ENCODE results near the gene NF2. TPM values are rescaled to one million over a fixed set of nuclear protein-coding genes. Genes with fewer than 3 reads are reported as not detected.

The NF2 gene
- total RNA-seq, 1 experiment from 2014 or later, result 56.9 TPM

- TF ChIP-seq ZNF532 (CRISPR knock-in tag; IDR thresholded peaks at IDR 0.05; ENCODE audit: borderline replicate concordance) (no peak), ATF1 (CRISPR knock-in tag; IDR thresholded peaks at IDR 0.05) (no peak), PRRX2 (CRISPR knock-in tag; IDR thresholded peaks at IDR 0.05) (no peak)
Measured at GRCh38 chr22:29658176-29658575, 54.7 kb downstream of the NF2 start (continued).

GRCh38 chr22:29660021-29660420 is 56.6 kb downstream of the NF2 start:
- Mint-ChIP-seq H3K4me3 (no peak overlapping the region), H3K27me3 (ENCODE audit: low read depth) (no peaks in the 10 kb centered on the region), H3K4me1 (no peaks in the 10 kb centered on the region), H3K27ac (no peak overlapping the region), H3K36me3 (peaks cover 9% of the 10 kb centered on the region), H3K9me3 (no peaks in the 10 kb centered on the region)
- POLR2A ChIA-PET, result no interaction called here
- no peak for TF ChIP-seq MAX (CRISPR knock-in tag; IDR thresholded peaks at IDR 0.05)
- no peak for TF ChIP-seq FOXJ3 (CRISPR knock-in tag; IDR thresholded peaks at IDR 0.05; ENCODE audit: borderline replicate concordance)
- TF ChIP-seq GRHL2 (CRISPR knock-in tag; IDR thresholded peaks at IDR 0.05; ENCODE audit: insufficient replicate concordance, severe bottlenecking), result no peak
- TF ChIP-seq, protein P1, sequence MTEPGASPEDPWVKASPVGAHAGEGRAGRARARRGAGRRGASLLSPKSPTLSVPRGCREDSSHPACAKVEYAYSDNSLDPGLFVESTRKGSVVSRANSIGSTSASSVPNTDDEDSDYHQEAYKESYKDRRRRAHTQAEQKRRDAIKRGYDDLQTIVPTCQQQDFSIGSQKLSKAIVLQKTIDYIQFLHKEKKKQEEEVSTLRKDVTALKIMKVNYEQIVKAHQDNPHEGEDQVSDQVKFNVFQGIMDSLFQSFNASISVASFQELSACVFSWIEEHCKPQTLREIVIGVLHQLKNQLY (CRISPR knock-in tag; IDR thresholded peaks at IDR 0.05), result no peak
- TF ChIP-seq CREM (CRISPR knock-in tag; IDR thresholded peaks at IDR 0.05), result no peak
- TF ChIP-seq HMGA2 (CRISPR knock-in tag; IDR thresholded peaks at IDR 0.05), result no peak
- TF ChIP-seq NR3C1 (CRISPR knock-in tag; conservative IDR thresholded peaks at IDR 0.05; ENCODE audit: low read depth), result no peak
- TF ChIP-seq, protein P2, sequence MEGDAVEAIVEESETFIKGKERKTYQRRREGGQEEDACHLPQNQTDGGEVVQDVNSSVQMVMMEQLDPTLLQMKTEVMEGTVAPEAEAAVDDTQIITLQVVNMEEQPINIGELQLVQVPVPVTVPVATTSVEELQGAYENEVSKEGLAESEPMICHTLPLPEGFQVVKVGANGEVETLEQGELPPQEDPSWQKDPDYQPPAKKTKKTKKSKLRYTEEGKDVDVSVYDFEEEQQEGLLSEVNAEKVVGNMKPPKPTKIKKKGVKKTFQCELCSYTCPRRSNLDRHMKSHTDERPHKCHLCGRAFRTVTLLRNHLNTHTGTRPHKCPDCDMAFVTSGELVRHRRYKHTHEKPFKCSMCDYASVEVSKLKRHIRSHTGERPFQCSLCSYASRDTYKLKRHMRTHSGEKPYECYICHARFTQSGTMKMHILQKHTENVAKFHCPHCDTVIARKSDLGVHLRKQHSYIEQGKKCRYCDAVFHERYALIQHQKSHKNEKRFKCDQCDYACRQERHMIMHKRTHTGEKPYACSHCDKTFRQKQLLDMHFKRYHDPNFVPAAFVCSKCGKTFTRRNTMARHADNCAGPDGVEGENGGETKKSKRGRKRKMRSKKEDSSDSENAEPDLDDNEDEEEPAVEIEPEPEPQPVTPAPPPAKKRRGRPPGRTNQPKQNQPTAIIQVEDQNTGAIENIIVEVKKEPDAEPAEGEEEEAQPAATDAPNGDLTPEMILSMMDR (IDR thresholded peaks at IDR 0.05), result no peak
- TF ChIP-seq NFYB (CRISPR knock-in tag; conservative IDR thresholded peaks at IDR 0.05; ENCODE audit: low read depth), result no peak
- ATAC-seq (no peak), DNase-seq (ENCODE audit: low spot score) (no peak)
- CTCF ChIA-PET, result interaction anchor here (1.6 kb wide), 1 partner anchor 30 kb away, joined by 3 read pairs; no protein-coding TSS in a partner anchor

GRCh38 chr22:29661336-29661735 is 57.9 kb downstream of the NF2 start:
- H3K36me3 Mint-ChIP-seq, result peaks cover 4% of the 10 kb centered on the region; the same call in 1 of the 2 replicates
- ChIA-PET CTCF (interaction anchor here (1.2 to 1.6 kb wide), 2 partner anchors 26 to 29 kb away, joined by 3 to 4 read pairs; no protein-coding TSS in a partner anchor), POLR2A (no interaction called here)
- no peaks in the 10 kb centered on the region for H3K9me3 Mint-ChIP-seq
- H3K4me1 Mint-ChIP-seq, result no peaks in the 10 kb centered on the region
- H3K27me3 Mint-ChIP-seq (ENCODE audit: low read depth), result no peaks in the 10 kb centered on the region
- DNase-seq (ENCODE audit: low spot score) (no peak), ATAC-seq (no peak)
- no peak overlapping the region for H3K27ac Mint-ChIP-seq
- no peak overlapping the region for H3K4me3 Mint-ChIP-seq
- TF ChIP-seq ATF6 (CRISPR knock-in tag; IDR thresholded peaks at IDR 0.05), result no peak
- TF ChIP-seq, protein P3, sequence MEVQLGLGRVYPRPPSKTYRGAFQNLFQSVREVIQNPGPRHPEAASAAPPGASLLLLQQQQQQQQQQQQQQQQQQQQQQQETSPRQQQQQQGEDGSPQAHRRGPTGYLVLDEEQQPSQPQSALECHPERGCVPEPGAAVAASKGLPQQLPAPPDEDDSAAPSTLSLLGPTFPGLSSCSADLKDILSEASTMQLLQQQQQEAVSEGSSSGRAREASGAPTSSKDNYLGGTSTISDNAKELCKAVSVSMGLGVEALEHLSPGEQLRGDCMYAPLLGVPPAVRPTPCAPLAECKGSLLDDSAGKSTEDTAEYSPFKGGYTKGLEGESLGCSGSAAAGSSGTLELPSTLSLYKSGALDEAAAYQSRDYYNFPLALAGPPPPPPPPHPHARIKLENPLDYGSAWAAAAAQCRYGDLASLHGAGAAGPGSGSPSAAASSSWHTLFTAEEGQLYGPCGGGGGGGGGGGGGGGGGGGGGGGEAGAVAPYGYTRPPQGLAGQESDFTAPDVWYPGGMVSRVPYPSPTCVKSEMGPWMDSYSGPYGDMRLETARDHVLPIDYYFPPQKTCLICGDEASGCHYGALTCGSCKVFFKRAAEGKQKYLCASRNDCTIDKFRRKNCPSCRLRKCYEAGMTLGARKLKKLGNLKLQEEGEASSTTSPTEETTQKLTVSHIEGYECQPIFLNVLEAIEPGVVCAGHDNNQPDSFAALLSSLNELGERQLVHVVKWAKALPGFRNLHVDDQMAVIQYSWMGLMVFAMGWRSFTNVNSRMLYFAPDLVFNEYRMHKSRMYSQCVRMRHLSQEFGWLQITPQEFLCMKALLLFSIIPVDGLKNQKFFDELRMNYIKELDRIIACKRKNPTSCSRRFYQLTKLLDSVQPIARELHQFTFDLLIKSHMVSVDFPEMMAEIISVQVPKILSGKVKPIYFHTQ (CRISPR knock-in tag; IDR thresholded peaks at IDR 0.05), result no peak
- TF ChIP-seq, protein P2 (IDR thresholded peaks at IDR 0.05), result no peak
- TF ChIP-seq IRF1 (CRISPR knock-in tag; IDR thresholded peaks at IDR 0.05), result no peak
- no peak for TF ChIP-seq SOX15 (CRISPR knock-in tag; IDR thresholded peaks at IDR 0.05)
- TF ChIP-seq OVOL2 (CRISPR knock-in tag; IDR thresholded peaks at IDR 0.05; ENCODE audit: borderline replicate concordance), result no peak
- TF ChIP-seq GTF2I (CRISPR knock-in tag; conservative IDR thresholded peaks at IDR 0.05), result no peak
- TF ChIP-seq SMAD3 (CRISPR knock-in tag; IDR thresholded peaks at IDR 0.05; ENCODE audit: borderline replicate concordance), result no peak

Data from WTC11 (cell line).